GM13977 (cell line): ENCODE measurements around the gene PXDN.

Experiments used
- DNase-seq: peaks from one replicate; pipeline ENCODE4 v3.0.0; 2012; ENCODE audit warnings: low spot score
- in situ Hi-C: fragments of 300-500 bp; cut with MboI; formaldehyde crosslinking; loops from one replicate; pipeline ENCODE4 v1.12.0; 2022; ENCODE audit warnings: low sequenced_read_pairs, low pct_unique_long_range_greater_than_20kb, mixed read lengths, inconsistent platforms; ENCODE audit not compliant: unreplicated experiment
- TF ChIP-seq, protein P1 (sequence below): IDR thresholded peaks from 2 replicates; pipeline ENCODE4 v1.5.1; 2012; ENCODE audit warnings: mild to moderate bottlenecking, control low read depth; ENCODE audit not compliant: insufficient read depth; ENCODE audit errors: extremely low read depth, missing control alignments

Gene PXDN

DNA sequence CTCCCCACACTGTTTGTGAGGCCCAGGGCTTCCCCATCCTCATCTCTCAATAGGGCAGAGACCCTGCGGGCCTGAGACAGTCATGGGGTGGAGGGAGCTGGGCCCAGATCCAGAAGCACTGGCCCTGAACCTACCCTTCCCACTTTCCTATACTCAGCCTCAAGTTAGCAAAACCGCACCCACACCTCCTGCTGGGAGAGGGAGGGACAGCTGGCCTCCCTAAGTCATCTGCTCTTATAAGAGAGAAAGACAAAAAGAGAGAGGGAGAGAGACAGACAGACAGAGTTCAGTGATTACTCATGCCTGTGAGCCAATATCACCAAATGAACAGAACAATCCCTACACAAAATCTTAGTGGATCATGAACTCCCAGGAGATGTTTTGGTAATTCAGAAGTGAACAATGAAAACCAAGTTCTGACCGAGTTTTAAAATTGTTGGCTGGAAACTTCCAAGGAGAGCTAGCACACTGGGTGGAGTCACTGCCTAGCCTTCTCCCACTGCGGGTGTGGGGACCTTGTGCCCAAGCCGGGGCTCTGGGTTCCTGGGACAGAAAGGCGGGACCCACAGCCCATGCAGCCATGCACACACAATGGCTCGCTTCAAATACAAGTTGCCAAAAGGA is 130.5 kb downstream of the PXDN start:
- no peak for DNase-seq
- TF ChIP-seq, protein P1, sequence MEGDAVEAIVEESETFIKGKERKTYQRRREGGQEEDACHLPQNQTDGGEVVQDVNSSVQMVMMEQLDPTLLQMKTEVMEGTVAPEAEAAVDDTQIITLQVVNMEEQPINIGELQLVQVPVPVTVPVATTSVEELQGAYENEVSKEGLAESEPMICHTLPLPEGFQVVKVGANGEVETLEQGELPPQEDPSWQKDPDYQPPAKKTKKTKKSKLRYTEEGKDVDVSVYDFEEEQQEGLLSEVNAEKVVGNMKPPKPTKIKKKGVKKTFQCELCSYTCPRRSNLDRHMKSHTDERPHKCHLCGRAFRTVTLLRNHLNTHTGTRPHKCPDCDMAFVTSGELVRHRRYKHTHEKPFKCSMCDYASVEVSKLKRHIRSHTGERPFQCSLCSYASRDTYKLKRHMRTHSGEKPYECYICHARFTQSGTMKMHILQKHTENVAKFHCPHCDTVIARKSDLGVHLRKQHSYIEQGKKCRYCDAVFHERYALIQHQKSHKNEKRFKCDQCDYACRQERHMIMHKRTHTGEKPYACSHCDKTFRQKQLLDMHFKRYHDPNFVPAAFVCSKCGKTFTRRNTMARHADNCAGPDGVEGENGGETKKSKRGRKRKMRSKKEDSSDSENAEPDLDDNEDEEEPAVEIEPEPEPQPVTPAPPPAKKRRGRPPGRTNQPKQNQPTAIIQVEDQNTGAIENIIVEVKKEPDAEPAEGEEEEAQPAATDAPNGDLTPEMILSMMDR, result no peak
- in situ Hi-C loops, result no loop called here

DNA sequence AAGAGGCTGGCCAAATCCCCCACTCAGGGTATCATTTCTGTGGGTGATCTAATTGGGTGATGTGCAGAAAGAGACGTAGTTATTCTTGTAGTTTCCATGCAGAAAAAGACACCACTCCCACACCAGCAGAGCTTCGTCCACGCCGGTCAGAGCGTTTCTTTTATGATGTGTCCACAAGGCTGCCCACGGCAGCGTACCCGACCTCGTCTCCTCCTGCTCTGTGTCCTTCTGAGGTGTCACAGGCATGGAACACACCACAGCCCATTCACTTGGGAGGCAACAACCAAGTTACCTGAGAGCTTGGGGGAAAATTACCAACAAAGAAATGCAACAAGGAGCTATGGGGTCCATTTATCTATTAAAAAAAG is 131.3 kb downstream of the PXDN start:
- no peak for DNase-seq
- in situ Hi-C loops, result no loop called here
- TF ChIP-seq, protein P1, result no peak

DNA sequence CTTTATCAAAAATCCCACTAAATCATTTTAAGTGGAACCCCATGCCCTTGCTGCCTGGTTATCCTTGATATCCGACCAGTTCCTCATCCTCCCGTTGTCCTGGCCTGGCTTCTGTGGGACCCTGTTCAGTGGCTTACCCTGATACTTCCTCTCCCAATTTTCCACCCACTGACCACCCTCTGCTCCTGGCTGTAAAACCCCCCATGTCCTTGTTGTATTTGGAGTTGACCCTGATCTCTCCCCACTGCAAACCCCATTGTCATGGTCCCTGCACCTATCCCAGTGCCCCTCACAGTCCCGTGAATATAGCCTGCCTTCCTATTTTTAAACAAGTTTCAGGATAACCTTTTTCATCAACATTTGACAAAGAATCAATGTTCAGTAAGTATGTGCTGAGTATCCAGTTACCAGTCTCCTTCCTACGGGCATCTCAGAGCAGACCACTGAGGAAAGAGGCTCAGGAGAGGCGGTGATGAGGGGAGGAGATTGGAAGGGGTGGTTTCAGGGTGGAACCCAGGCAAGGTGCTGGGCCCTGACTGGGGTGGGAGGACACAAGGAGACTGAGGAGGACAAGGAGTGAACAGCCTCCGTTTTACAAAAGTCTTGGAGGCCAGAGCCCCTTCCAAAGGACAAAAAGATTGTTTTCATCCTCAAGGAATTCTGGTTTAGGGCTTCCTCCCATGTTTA is 131.8 kb downstream of the PXDN start:
- no peak for DNase-seq
- in situ Hi-C loops, result no loop called here
- TF ChIP-seq, protein P1, result no peak

- TF ChIP-seq, protein P1, result no peak
- in situ Hi-C loops, result no loop called here
- DNase-seq, result no peak
Measured at GRCh38 chr2:1611886-1612285, 132.4 kb downstream of the PXDN start.

- TF ChIP-seq, protein P1, result no peak
- in situ Hi-C loops, result no loop called here
Measured at GRCh38 chr2:1610096-1610485, 134.2 kb downstream of the PXDN start.

DNA sequence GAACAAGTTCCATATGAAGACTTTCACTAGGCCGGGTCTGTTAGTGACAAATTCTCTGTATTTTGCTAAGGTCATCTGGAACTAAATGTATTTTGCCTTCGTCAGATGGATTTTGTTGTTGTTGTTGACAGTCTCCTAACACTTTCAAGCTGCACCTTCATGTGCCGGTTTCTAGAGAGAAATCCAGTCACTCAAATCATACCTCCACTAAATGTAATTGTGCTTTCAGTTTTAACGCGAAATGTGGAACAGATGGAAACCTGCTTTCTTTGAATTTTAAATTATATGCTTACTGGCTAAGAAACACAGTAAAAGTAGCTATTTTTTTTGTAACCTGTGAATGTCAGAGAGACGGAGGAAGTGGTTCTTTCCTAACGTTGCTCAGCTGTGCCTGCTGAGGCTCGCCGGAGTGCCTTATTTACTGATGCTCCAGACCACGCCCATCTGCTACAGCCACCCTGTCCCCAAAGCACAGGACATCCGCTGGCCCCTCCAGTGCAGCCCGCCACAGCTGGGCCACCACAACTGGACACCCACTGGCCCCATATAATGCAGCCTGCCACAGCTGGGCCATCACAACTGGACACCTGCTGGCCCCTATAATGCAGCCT is 134.7 kb downstream of the PXDN start:
- TF ChIP-seq, protein P1, result no peak
- DNase-seq, result no peak
- in situ Hi-C loops, result no loop called here

More at GRCh38 chr2:1610096-1610485, 134.2 kb downstream of the PXDN start:
- DNase-seq, result no peak
